ENCODE measurements around the gene MLXIP. TPM values are rescaled to one million over a fixed set of nuclear protein-coding genes. Genes with fewer than 3 reads are reported as not detected.

The MLXIP gene
- total RNA-seq, 1 donor from 2014 or later, result 54.5 TPM

GRCh38 chr12:122126342-122126635 lies 47.7 kb downstream of the MLXIP start:
- H3K27ac Mint-ChIP-seq (ENCODE audit: unreplicated experiment), result peak overlapping the region; percentile 35
- no peaks in the 10 kb centered on the region for H3K27me3 Mint-ChIP-seq (ENCODE audit: unreplicated experiment)
- H3K4me3 Mint-ChIP-seq (ENCODE audit: unreplicated experiment), result no peak overlapping the region
- peaks cover 22% of the 10 kb centered on the region for H3K4me1 Mint-ChIP-seq (ENCODE audit: unreplicated experiment)
- no peak for DNase-seq (ENCODE audit: extremely low spot score, unreplicated experiment)
- H3K9me3 Mint-ChIP-seq (ENCODE audit: unreplicated experiment), result no peaks in the 10 kb centered on the region
- TF ChIP-seq CTCF (IDR thresholded peaks at IDR 0.05), result no peak
- peaks cover 15% of the 10 kb centered on the region for H3K36me3 Mint-ChIP-seq (ENCODE audit: unreplicated experiment)

- H3K4me1 Mint-ChIP-seq (ENCODE audit: unreplicated experiment), result peaks cover 15% of the 10 kb centered on the region
- no peak for DNase-seq (ENCODE audit: extremely low spot score, unreplicated experiment)
- no peaks in the 10 kb centered on the region for H3K27me3 Mint-ChIP-seq (ENCODE audit: unreplicated experiment)
- H3K9me3 Mint-ChIP-seq (ENCODE audit: unreplicated experiment), result no peaks in the 10 kb centered on the region
- H3K27ac Mint-ChIP-seq (ENCODE audit: unreplicated experiment), result peak overlapping the region; percentile 44
- H3K36me3 Mint-ChIP-seq (ENCODE audit: unreplicated experiment), result peaks cover 15% of the 10 kb centered on the region
- peak; percentile 25 for TF ChIP-seq CTCF (IDR thresholded peaks at IDR 0.05)
- no peak overlapping the region for H3K4me3 Mint-ChIP-seq (ENCODE audit: unreplicated experiment)
These were observed 48.4 kb downstream of the MLXIP start for GRCh38 chr12:122126713-122127597.

GRCh38 chr12:122127839-122128238 lies 49.3 kb downstream of the MLXIP start:
- Mint-ChIP-seq H3K27ac (ENCODE audit: unreplicated experiment) (no peak overlapping the region), H3K36me3 (ENCODE audit: unreplicated experiment) (peaks cover 15% of the 10 kb centered on the region), H3K9me3 (ENCODE audit: unreplicated experiment) (no peaks in the 10 kb centered on the region), H3K4me1 (ENCODE audit: unreplicated experiment) (peaks cover 10% of the 10 kb centered on the region), H3K27me3 (ENCODE audit: unreplicated experiment) (no peaks in the 10 kb centered on the region), H3K4me3 (ENCODE audit: unreplicated experiment) (no peak overlapping the region)
- no peak for DNase-seq (ENCODE audit: extremely low spot score, unreplicated experiment)
- no peak for TF ChIP-seq CTCF (IDR thresholded peaks at IDR 0.05)

GRCh38 chr12:122128481-122128880 lies 49.9 kb downstream of the MLXIP start:
- H3K9me3 Mint-ChIP-seq (ENCODE audit: unreplicated experiment), result no peaks in the 10 kb centered on the region
- no peak for TF ChIP-seq CTCF (IDR thresholded peaks at IDR 0.05)
- H3K27ac Mint-ChIP-seq (ENCODE audit: unreplicated experiment), result no peak overlapping the region
- peaks cover 19% of the 10 kb centered on the region for H3K36me3 Mint-ChIP-seq (ENCODE audit: unreplicated experiment)
- no peak overlapping the region for H3K4me3 Mint-ChIP-seq (ENCODE audit: unreplicated experiment)
- DNase-seq (ENCODE audit: extremely low spot score, unreplicated experiment), result no peak
- H3K4me1 Mint-ChIP-seq (ENCODE audit: unreplicated experiment), result peaks cover 4% of the 10 kb centered on the region
- no peaks in the 10 kb centered on the region for H3K27me3 Mint-ChIP-seq (ENCODE audit: unreplicated experiment)

- peaks cover 1% of the 10 kb centered on the region for H3K4me1 Mint-ChIP-seq (ENCODE audit: unreplicated experiment)
These were observed 50.6 kb downstream of the MLXIP start for GRCh38 chr12:122129131-122129530.

More at GRCh38 chr12:122129131-122129530, 50.6 kb downstream of the MLXIP start:
- no peak overlapping the region for H3K4me3 Mint-ChIP-seq (ENCODE audit: unreplicated experiment)
- H3K27ac Mint-ChIP-seq (ENCODE audit: unreplicated experiment), result no peak overlapping the region
- peaks cover 24% of the 10 kb centered on the region for H3K36me3 Mint-ChIP-seq (ENCODE audit: unreplicated experiment)
- DNase-seq (ENCODE audit: extremely low spot score, unreplicated experiment), result no peak
- H3K9me3 Mint-ChIP-seq (ENCODE audit: unreplicated experiment), result no peaks in the 10 kb centered on the region
- no peak for TF ChIP-seq CTCF (IDR thresholded peaks at IDR 0.05)
- no peaks in the 10 kb centered on the region for H3K27me3 Mint-ChIP-seq (ENCODE audit: unreplicated experiment)
